ENCODE results near the gene OLFM3.

Gene OLFM3

GRCh38 chr1:101798417-101798816 is 198.3 kb downstream of the OLFM3 start:
- TF ChIP-seq CREB1 (IDR thresholded peaks at IDR 0.05; ENCODE audit: low read depth) (no peak), NFIC (IDR thresholded peaks at IDR 0.05) (no peak), YY1 (IDR thresholded peaks at IDR 0.05; ENCODE audit: low read depth) (no peak), TEAD4 (IDR thresholded peaks at IDR 0.05) (no peak), ZBTB7A (IDR thresholded peaks at IDR 0.05; ENCODE audit: low read depth) (no peak), RAD21 (IDR thresholded peaks at IDR 0.05; ENCODE audit: low read depth) (no peak), EGR1 (IDR thresholded peaks at IDR 0.05) (no peak), MAX (IDR thresholded peaks at IDR 0.05) (no peak), TAF1 (IDR thresholded peaks at IDR 0.05; ENCODE audit: low read depth) (no peak), REST (IDR thresholded peaks at IDR 0.05; ENCODE audit: low read depth) (no peak)

- TF ChIP-seq TCF12 (IDR thresholded peaks at IDR 0.05; ENCODE audit: low read depth) (no peak), FOXM1 (IDR thresholded peaks at IDR 0.05; ENCODE audit: borderline replicate concordance, low read depth) (no peak), CREB1 (IDR thresholded peaks at IDR 0.05; ENCODE audit: low read depth) (no peak), RAD21 (IDR thresholded peaks at IDR 0.05; ENCODE audit: low read depth) (no peak), TAF1 (IDR thresholded peaks at IDR 0.05; ENCODE audit: low read depth) (no peak), CEBPB (IDR thresholded peaks at IDR 0.05) (no peak), YY1 (IDR thresholded peaks at IDR 0.05; ENCODE audit: low read depth) (no peak), USF1 (IDR thresholded peaks at IDR 0.05) (no peak), ZBTB7A (IDR thresholded peaks at IDR 0.05; ENCODE audit: low read depth) (no peak), TEAD4 (IDR thresholded peaks at IDR 0.05) (no peak), NFIC (IDR thresholded peaks at IDR 0.05) (no peak), REST (IDR thresholded peaks at IDR 0.05; ENCODE audit: low read depth) (no peak), EGR1 (IDR thresholded peaks at IDR 0.05) (no peak), EP300 (IDR thresholded peaks at IDR 0.05; ENCODE audit: borderline replicate concordance) (no peak), MAX (IDR thresholded peaks at IDR 0.05) (no peak)
Measured at GRCh38 chr1:101797722-101798121, 199.0 kb downstream of the OLFM3 start.

GRCh38 chr1:101781201-101781831 is 215.4 kb downstream of the OLFM3 start:
- TF ChIP-seq TCF12 (IDR thresholded peaks at IDR 0.05; ENCODE audit: low read depth) (no peak), NFIC (IDR thresholded peaks at IDR 0.05) (no peak), YY1 (IDR thresholded peaks at IDR 0.05; ENCODE audit: low read depth) (no peak), CEBPB (IDR thresholded peaks at IDR 0.05) (no peak), REST (IDR thresholded peaks at IDR 0.05; ENCODE audit: low read depth) (no peak), USF1 (IDR thresholded peaks at IDR 0.05) (no peak), CREB1 (IDR thresholded peaks at IDR 0.05; ENCODE audit: low read depth) (no peak), TEAD4 (IDR thresholded peaks at IDR 0.05) (no peak), FOXM1 (IDR thresholded peaks at IDR 0.05; ENCODE audit: borderline replicate concordance, low read depth) (no peak), TAF1 (IDR thresholded peaks at IDR 0.05; ENCODE audit: low read depth) (no peak), ZBTB7A (IDR thresholded peaks at IDR 0.05; ENCODE audit: low read depth) (no peak), EGR1 (IDR thresholded peaks at IDR 0.05) (no peak), EP300 (IDR thresholded peaks at IDR 0.05; ENCODE audit: borderline replicate concordance) (no peak), MAX (IDR thresholded peaks at IDR 0.05) (no peak), RAD21 (IDR thresholded peaks at IDR 0.05; ENCODE audit: low read depth) (no peak)

- TF ChIP-seq TAF1 (IDR thresholded peaks at IDR 0.05; ENCODE audit: low read depth) (no peak), RAD21 (IDR thresholded peaks at IDR 0.05; ENCODE audit: low read depth) (peak; percentile 37; the same call in 1 of the 2 replicates)
Measured at GRCh38 chr1:101769520-101769919, 227.2 kb downstream of the OLFM3 start.

All from Ishikawa (cell line).